ENCODE measurements around the gene FANCD2OS. TPM values are rescaled to one million over a fixed set of nuclear protein-coding genes. Genes with fewer than 3 reads are reported as not detected.

The FANCD2OS gene
- total RNA-seq, 1 experiment from 2014 or later = not detected

GRCh38 chr3:10088256-10088655, 19.8 kb downstream of the FANCD2OS start:
- Histone ChIP-seq H3K14ac (ENCODE audit: insufficient read depth, low read length) (no peak overlapping the region), H4K91ac (ENCODE audit: insufficient read length, low read depth, low read length) (no peak overlapping the region), H2BK120ac (ENCODE audit: low read depth, low read length, poor library complexity, severe bottlenecking) (no peak overlapping the region), H3K27ac (ENCODE audit: insufficient read length, low read depth, low read length) (no peak overlapping the region), H4K20me1 (ENCODE audit: control insufficient read depth, insufficient read depth, insufficient read length) (no peaks in the 10 kb centered on the region), H2BK5ac (ENCODE audit: insufficient read length, low read length) (no peak overlapping the region), H2BK12ac (ENCODE audit: insufficient read length, low read depth, low read length) (no peak overlapping the region), H4K8ac (replicated peaks; ENCODE audit: insufficient read length, low read depth, low read length) (no peak overlapping the region), H3K79me2 (ENCODE audit: insufficient read depth, low read length) (no peaks in the 10 kb centered on the region), H2AFZ (ENCODE audit: low read length) (no peak overlapping the region), H3K9ac (ENCODE audit: extremely low read depth, insufficient read length, low read length) (no peak overlapping the region), H3K4ac (ENCODE audit: low read depth, low read length) (no peak overlapping the region), H3K9me3 (ENCODE audit: control insufficient read depth, low read depth, low read length) (no peaks in the 10 kb centered on the region), H2BK20ac (ENCODE audit: low read depth, low read length, poor library complexity, severe bottlenecking) (no peak overlapping the region), H4K5ac (ENCODE audit: insufficient read length, low read depth, low read length) (no peak overlapping the region), H3K56ac (ENCODE audit: insufficient read length, low read depth, low read length) (no peak overlapping the region), H3K79me1 (ENCODE audit: insufficient read depth, low read depth, low read length, poor library complexity, severe bottlenecking) (no peaks in the 10 kb centered on the region), H3K23me2 (ENCODE audit: insufficient read length, low read depth, low read length, poor library complexity, severe bottlenecking) (no peaks in the 10 kb centered on the region), H3K4me2 (ENCODE audit: insufficient read depth, insufficient read length, low read length) (no peak overlapping the region), H3K27me3 (ENCODE audit: insufficient read depth, low read length) (no peaks in the 10 kb centered on the region), H3K4me1 (ENCODE audit: insufficient read depth, low read length) (no peaks in the 10 kb centered on the region), H3K23ac (ENCODE audit: insufficient read length, low read depth, low read length) (no peak overlapping the region), H3T11ph (ENCODE audit: low read length) (no peak overlapping the region), H2AK5ac (ENCODE audit: insufficient read length, low read length) (no peak overlapping the region), H3K18ac (ENCODE audit: insufficient read length, low read depth, low read length) (no peak overlapping the region), H2BK15ac (ENCODE audit: low read depth, low read length) (no peak overlapping the region)
- H3K27me3 Mint-ChIP-seq (ENCODE audit: low read depth) = no peaks in the 10 kb centered on the region
- H3K27ac Mint-ChIP-seq = no peak overlapping the region
- H3K4me3 Mint-ChIP-seq = no peak overlapping the region
- TF ChIP-seq CTCF (conservative IDR thresholded peaks at IDR 0.05) = no peak
- H3K4me1 Mint-ChIP-seq = no peaks in the 10 kb centered on the region
- no peaks in the 10 kb centered on the region for H3K9me3 Mint-ChIP-seq
- H3K36me3 Mint-ChIP-seq (ENCODE audit: insufficient read depth in 1 of 3, low read depth in 3 of 3) = peaks cover 21 to 73% (median 72%) of the 10 kb centered on the region in 3 experiments; a peak in 6 of 7 replicates
- DNase-seq = no peak
- no CpG with 5 or more reads among the region's 4 CpGs for WGBS (ENCODE audit: extremely low coverage, insufficient read length, low lambda C conversion rate)

All from H9 (cell line).